ENCODE data around the gene SCRN3. TPM values are rescaled to one million over a fixed set of nuclear protein-coding genes. Genes with fewer than 3 reads are reported as not detected.

Gene SCRN3
- total RNA-seq, 2 experiments from 2014 or later, result 7.6 to 7.9 TPM

DNA sequence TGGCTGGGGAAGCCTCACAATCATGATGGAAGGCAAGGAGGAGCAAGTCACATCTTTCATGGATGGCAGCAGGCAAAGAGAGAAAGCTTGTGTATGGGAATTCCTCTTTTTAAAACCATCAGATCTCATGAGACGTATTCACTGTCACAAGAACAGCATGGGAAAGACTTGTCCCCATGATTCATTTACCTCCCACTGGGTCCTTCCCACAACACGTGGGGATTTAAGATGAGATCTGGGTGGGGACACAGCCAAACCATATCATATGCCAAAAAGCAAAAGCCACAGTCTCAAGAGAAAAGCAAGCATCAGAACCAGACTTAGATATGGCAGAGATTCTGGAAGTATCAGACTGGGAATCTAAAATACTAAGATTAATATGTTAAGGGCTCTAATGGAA lies 30.0 kb upstream of the SCRN3 start:
- H3K27ac Mint-ChIP-seq, result no peak overlapping the region
- peaks cover 98% of the 10 kb centered on the region for H3K36me3 Mint-ChIP-seq (ENCODE audit: low read depth)
- peaks cover 9% of the 10 kb centered on the region for H3K9me3 Mint-ChIP-seq
- Histone ChIP-seq H3K27ac (ENCODE audit: low read depth in 1 of 2, low read length in 2 of 2) (no peak overlapping the region), H3K9me3 (ENCODE audit: control insufficient read depth in 1 of 2, insufficient read depth in 1 of 2, low read length in 2 of 2) (peaks cover 0 to 9% of the 10 kb centered on the region in 2 experiments), H3K27me3 (ENCODE audit: control insufficient read depth in 1 of 2, insufficient read depth in 2 of 2, low read length in 2 of 2) (no peaks in the 10 kb centered on the region), H3K4me3 (ENCODE audit: low read length) (no peak overlapping the region), H3K36me3 (ENCODE audit: insufficient read depth, low read length) (peaks cover 69% of the 10 kb centered on the region), H3K4me1 (ENCODE audit: insufficient read depth, low read length) (peaks cover 2% of the 10 kb centered on the region)
- TF ChIP-seq, protein P1, sequence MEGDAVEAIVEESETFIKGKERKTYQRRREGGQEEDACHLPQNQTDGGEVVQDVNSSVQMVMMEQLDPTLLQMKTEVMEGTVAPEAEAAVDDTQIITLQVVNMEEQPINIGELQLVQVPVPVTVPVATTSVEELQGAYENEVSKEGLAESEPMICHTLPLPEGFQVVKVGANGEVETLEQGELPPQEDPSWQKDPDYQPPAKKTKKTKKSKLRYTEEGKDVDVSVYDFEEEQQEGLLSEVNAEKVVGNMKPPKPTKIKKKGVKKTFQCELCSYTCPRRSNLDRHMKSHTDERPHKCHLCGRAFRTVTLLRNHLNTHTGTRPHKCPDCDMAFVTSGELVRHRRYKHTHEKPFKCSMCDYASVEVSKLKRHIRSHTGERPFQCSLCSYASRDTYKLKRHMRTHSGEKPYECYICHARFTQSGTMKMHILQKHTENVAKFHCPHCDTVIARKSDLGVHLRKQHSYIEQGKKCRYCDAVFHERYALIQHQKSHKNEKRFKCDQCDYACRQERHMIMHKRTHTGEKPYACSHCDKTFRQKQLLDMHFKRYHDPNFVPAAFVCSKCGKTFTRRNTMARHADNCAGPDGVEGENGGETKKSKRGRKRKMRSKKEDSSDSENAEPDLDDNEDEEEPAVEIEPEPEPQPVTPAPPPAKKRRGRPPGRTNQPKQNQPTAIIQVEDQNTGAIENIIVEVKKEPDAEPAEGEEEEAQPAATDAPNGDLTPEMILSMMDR (IDR thresholded peaks at IDR 0.05), result no peak
- CTCF ChIA-PET, result interaction anchor here (0.6 kb wide), 1 partner anchor 175 kb away, joined by 4 read pairs; no protein-coding TSS in a partner anchor
- no peaks in the 10 kb centered on the region for H3K4me1 Mint-ChIP-seq (ENCODE audit: low read depth)
- ATAC-seq (ENCODE audit: poor library complexity) (no peak), DNase-seq (no peak)
- H3K27me3 Mint-ChIP-seq, result no peaks in the 10 kb centered on the region
- no peak overlapping the region for H3K4me3 Mint-ChIP-seq
- intact Hi-C loops (cut with DNase I, micrococcal nuclease), result no loop called here
- POLR2A ChIA-PET, result interaction anchor here (0.5 kb wide), 1 partner anchor 9 kb away, joined by 3 read pairs; no protein-coding TSS in a partner anchor

DNA sequence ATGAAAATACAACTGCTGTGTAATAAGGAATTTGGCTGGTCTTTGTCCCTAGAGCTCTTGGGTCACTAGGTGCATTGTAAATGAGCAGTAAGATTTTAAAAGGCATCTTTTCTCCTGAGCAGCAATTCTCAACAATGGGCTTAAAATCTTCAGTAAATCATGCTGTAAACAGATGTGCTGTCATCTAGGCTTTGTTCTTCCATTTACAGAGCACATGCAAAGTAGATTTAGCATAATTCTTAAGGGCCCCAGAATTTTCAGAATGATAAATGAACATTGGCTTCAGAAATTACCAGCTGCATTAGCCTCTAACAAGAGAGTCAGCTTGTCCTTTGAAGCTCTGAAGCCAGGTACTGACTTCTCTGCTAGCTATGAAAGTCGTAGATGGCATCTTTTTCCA lies 26.8 kb upstream of the SCRN3 start:
- POLR2A ChIA-PET, result no interaction called here
- no peak for DNase-seq
- intact Hi-C loops (cut with DNase I, micrococcal nuclease), result no loop called here
- Histone ChIP-seq H3K4me3 (ENCODE audit: low read length) (no peak overlapping the region), H3K36me3 (ENCODE audit: insufficient read depth, low read length) (peaks cover 84% of the 10 kb centered on the region), H3K27ac (ENCODE audit: low read depth in 1 of 2, low read length in 2 of 2) (no peak overlapping the region), H3K9me3 (ENCODE audit: control insufficient read depth in 1 of 2, insufficient read depth in 1 of 2, low read length in 2 of 2) (peaks cover 0 to 9% of the 10 kb centered on the region in 2 experiments), H3K27me3 (ENCODE audit: control insufficient read depth in 1 of 2, insufficient read depth in 2 of 2, low read length in 2 of 2) (no peaks in the 10 kb centered on the region), H3K4me1 (ENCODE audit: insufficient read depth, low read length) (peaks cover 2% of the 10 kb centered on the region)
- Mint-ChIP-seq H3K4me1 (ENCODE audit: low read depth) (no peaks in the 10 kb centered on the region), H3K27me3 (no peaks in the 10 kb centered on the region), H3K36me3 (ENCODE audit: low read depth) (peaks cover 100% of the 10 kb centered on the region), H3K9me3 (peaks cover 7% of the 10 kb centered on the region), H3K4me3 (no peak overlapping the region), H3K27ac (no peak overlapping the region)
- TF ChIP-seq, protein P1 (IDR thresholded peaks at IDR 0.05), result no peak
- CTCF ChIA-PET, result no interaction called here
- no peak for ATAC-seq (ENCODE audit: poor library complexity)

DNA sequence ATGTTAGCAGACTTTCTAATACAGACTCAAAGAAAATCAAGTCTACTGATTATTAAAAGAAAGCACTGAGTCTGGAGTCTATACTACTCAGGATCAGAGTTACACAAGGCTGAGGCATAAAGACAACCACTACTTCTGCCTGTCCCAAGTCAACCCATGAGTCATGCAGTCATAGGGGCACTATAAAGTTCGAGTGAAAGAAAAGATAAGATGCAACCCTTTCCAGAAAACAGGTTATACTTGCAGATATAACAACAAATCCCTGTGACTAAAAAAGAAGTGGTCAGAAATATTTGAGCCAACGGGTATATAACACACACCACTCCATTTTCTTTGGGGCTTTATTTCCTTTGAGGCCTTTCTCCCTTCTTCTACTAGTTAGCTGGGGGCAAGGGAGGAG lies 18.6 kb upstream of the SCRN3 start:
- Mint-ChIP-seq H3K4me3 (no peak overlapping the region), H3K4me1 (ENCODE audit: low read depth) (no peaks in the 10 kb centered on the region), H3K27me3 (no peaks in the 10 kb centered on the region), H3K27ac (no peak overlapping the region), H3K9me3 (no peaks in the 10 kb centered on the region), H3K36me3 (ENCODE audit: low read depth) (peaks cover 96% of the 10 kb centered on the region)
- Histone ChIP-seq H3K9me3 (ENCODE audit: control insufficient read depth in 1 of 2, insufficient read depth in 1 of 2, low read length in 2 of 2) (no peaks in the 10 kb centered on the region), H3K27ac (ENCODE audit: low read depth in 1 of 2, low read length in 2 of 2) (no peak overlapping the region), H3K36me3 (ENCODE audit: insufficient read depth, low read length) (peaks cover 91% of the 10 kb centered on the region), H3K4me3 (ENCODE audit: low read length) (no peak overlapping the region), H3K4me1 (ENCODE audit: insufficient read depth, low read length) (no peaks in the 10 kb centered on the region), H3K27me3 (ENCODE audit: control insufficient read depth in 1 of 2, insufficient read depth in 2 of 2, low read length in 2 of 2) (no peaks in the 10 kb centered on the region)
- CTCF ChIA-PET, result interaction anchor here (0.6 kb wide), 1 partner anchor 312 kb away, joined by 3 read pairs; no protein-coding TSS in a partner anchor
- DNase-seq (no peak), ATAC-seq (ENCODE audit: poor library complexity) (no peak)
- intact Hi-C loops (cut with DNase I, micrococcal nuclease), result no loop called here
- POLR2A ChIA-PET, result no interaction called here
- TF ChIP-seq, protein P1 (IDR thresholded peaks at IDR 0.05), result no peak
